Astrocyte (in vitro differentiated cells and primary cell): ENCODE results near the gene C20orf96. TPM values are rescaled to one million over a fixed set of nuclear protein-coding genes. Genes with fewer than 3 reads are reported as not detected.

Source experiments
- DNase-seq: peaks from one replicate; pipeline ENCODE4 v3.0.0-alpha.2; 2010; ENCODE audit warnings: low read depth
- FAIRE-seq: peaks from 2 replicates; lab custom pipeline; 2011; peaks lifted over from hg19 to GRCh38; lab: Jason Lieb, UNC
- H2AFZ ChIP-seq: 2 replicates; pipeline ENCODE4 v1.6.0; 2012; ENCODE audit warnings: low read depth, low read length, inconsistent platforms
- H3K27ac ChIP-seq: 2 replicates; pipeline ENCODE4 v1.5.1; 2011; ENCODE audit warnings: low read depth, low read length, inconsistent platforms
- H3K27me3 ChIP-seq: 2 replicates; pipeline ENCODE4 v1.6.0; 2011; ENCODE audit warnings: low read length, inconsistent platforms; ENCODE audit not compliant: insufficient read depth
- H3K36me3 ChIP-seq: 2 replicates; pipeline ENCODE4 v1.5.1; 2011; ENCODE audit warnings: low read length, inconsistent platforms; ENCODE audit not compliant: insufficient read depth
- H3K4me1 ChIP-seq: 2 replicates; pipeline ENCODE4 v1.5.1; 2011; ENCODE audit warnings: low read length, inconsistent platforms; ENCODE audit not compliant: insufficient read depth
- H3K4me2 ChIP-seq: 2 replicates; pipeline ENCODE4 v1.6.0; 2012; ENCODE audit warnings: low read length, inconsistent platforms
- H3K4me3 ChIP-seq: 2 replicates; pipeline ENCODE4 v1.5.1; 2011; ENCODE audit warnings: low read depth, mild to moderate bottlenecking, low read length, inconsistent platforms; ENCODE audit not compliant: insufficient read depth
- H3K79me2 ChIP-seq: 2 replicates; pipeline ENCODE4 v1.6.0; 2012; ENCODE audit warnings: mild to moderate bottlenecking, low read length, inconsistent platforms; ENCODE audit not compliant: insufficient read depth
- H3K9ac ChIP-seq: 2 replicates; pipeline ENCODE4 v1.6.0; 2012; ENCODE audit warnings: mild to moderate bottlenecking, low read length, inconsistent platforms
- H3K9me3 ChIP-seq: 2 replicates; pipeline ENCODE4 v1.5.1; 2012; ENCODE audit warnings: low read depth, mild to moderate bottlenecking, low read length, inconsistent platforms; ENCODE audit not compliant: insufficient read depth
- H4K20me1 ChIP-seq: 2 replicates; pipeline ENCODE4 v1.6.0; 2012; ENCODE audit warnings: low read length, inconsistent platforms; ENCODE audit not compliant: insufficient read depth
- H3K27ac Mint-ChIP-seq: one replicate; pipeline ENCODE4 v1.8.0; 2021; ENCODE audit warnings: mild to moderate bottlenecking, mixed read lengths; ENCODE audit not compliant: unreplicated experiment
- H3K27me3 Mint-ChIP-seq: one replicate; pipeline ENCODE4 v1.8.0; 2021; ENCODE audit warnings: low read depth, mixed read lengths; ENCODE audit not compliant: unreplicated experiment
- H3K36me3 Mint-ChIP-seq: one replicate; pipeline ENCODE4 v1.8.0; 2021; ENCODE audit warnings: low read depth, mixed read lengths; ENCODE audit not compliant: unreplicated experiment
- H3K4me1 Mint-ChIP-seq: one replicate; pipeline ENCODE4 v1.8.0; 2021; ENCODE audit warnings: low read depth, mixed read lengths; ENCODE audit not compliant: unreplicated experiment
- H3K4me3 Mint-ChIP-seq: one replicate; pipeline ENCODE4 v1.8.0; 2021; ENCODE audit warnings: mild to moderate bottlenecking, moderate library complexity, mixed read lengths; ENCODE audit not compliant: unreplicated experiment
- H3K9me3 Mint-ChIP-seq: one replicate; pipeline ENCODE4 v1.8.0; 2021; ENCODE audit warnings: mild to moderate bottlenecking, mixed read lengths; ENCODE audit not compliant: unreplicated experiment
- CTCF ChIP-seq: IDR thresholded peaks from 2 replicates; pipeline ENCODE4 v1.5.1; 2011; ENCODE audit warnings: low read depth, mild to moderate bottlenecking, inconsistent platforms, low read length, moderate library complexity; ENCODE audit not compliant: insufficient read depth
- EZH2 ChIP-seq: IDR thresholded peaks from 2 replicates; pipeline ENCODE4 v1.6.1; 2012; ENCODE audit warnings: mild to moderate bottlenecking, low read length, inconsistent platforms; ENCODE audit not compliant: insufficient read depth
- total RNA-seq: library from RNA; stranded (reverse); gene quantifications from 2 replicates; pipeline ENCODE4 v1.2.1, GENCODE V29; 2021

C20orf96 gene
- total RNA-seq, 1 donor from 2014 or later: 10.7 TPM

- no peaks in the 10 kb centered on the region for H3K79me2 ChIP-seq
- Mint-ChIP-seq H3K4me3 (no peak overlapping the region), H3K4me1 (no peaks in the 10 kb centered on the region), H3K27ac (no peak overlapping the region), H3K36me3 (no peaks in the 10 kb centered on the region), H3K27me3 (peaks cover 33% of the 10 kb centered on the region), H3K9me3 (no peaks in the 10 kb centered on the region)
- H3K9me3 ChIP-seq: no peaks in the 10 kb centered on the region
- no peak overlapping the region for H3K4me3 ChIP-seq
- TF ChIP-seq CTCF: no peak
- TF ChIP-seq EZH2: no peak
- no peak overlapping the region for H3K9ac ChIP-seq
- no peak overlapping the region for H3K27ac ChIP-seq
- no peaks in the 10 kb centered on the region for H3K4me1 ChIP-seq
- DNase-seq (no peak), FAIRE-seq (no peak)
- no peaks in the 10 kb centered on the region for H4K20me1 ChIP-seq
- no peak overlapping the region for H3K4me2 ChIP-seq
- H3K27me3 ChIP-seq: no peaks in the 10 kb centered on the region
- no peaks in the 10 kb centered on the region for H3K36me3 ChIP-seq
- H2AFZ ChIP-seq: no peak overlapping the region
These were observed 37.7 kb downstream of the C20orf96 start for GRCh38 chr20:252801-253200.

- TF ChIP-seq EZH2: no peak
- Histone ChIP-seq H4K20me1 (no peaks in the 10 kb centered on the region), H2AFZ (no peak overlapping the region), H3K4me3 (no peak overlapping the region), H3K4me2 (no peak overlapping the region), H3K27ac (no peak overlapping the region), H3K4me1 (no peaks in the 10 kb centered on the region), H3K79me2 (no peaks in the 10 kb centered on the region), H3K27me3 (no peaks in the 10 kb centered on the region), H3K36me3 (no peaks in the 10 kb centered on the region), H3K9me3 (no peaks in the 10 kb centered on the region), H3K9ac (no peak overlapping the region)
- no peaks in the 10 kb centered on the region for H3K9me3 Mint-ChIP-seq
- no peak overlapping the region for H3K27ac Mint-ChIP-seq
- peaks cover 22% of the 10 kb centered on the region for H3K27me3 Mint-ChIP-seq
- no peak for FAIRE-seq
- no peak for DNase-seq
- no peaks in the 10 kb centered on the region for H3K36me3 Mint-ChIP-seq
- no peaks in the 10 kb centered on the region for H3K4me1 Mint-ChIP-seq
- H3K4me3 Mint-ChIP-seq: no peak overlapping the region
These were observed 39.2 kb downstream of the C20orf96 start for GRCh38 chr20:251354-251753.

- Histone ChIP-seq H3K36me3 (no peaks in the 10 kb centered on the region), H4K20me1 (no peaks in the 10 kb centered on the region), H3K9me3 (no peaks in the 10 kb centered on the region), H3K4me1 (no peaks in the 10 kb centered on the region), H3K79me2 (no peaks in the 10 kb centered on the region), H3K9ac (no peak overlapping the region), H3K27me3 (peaks cover 3% of the 10 kb centered on the region), H3K27ac (no peak overlapping the region), H2AFZ (no peak overlapping the region), H3K4me2 (no peak overlapping the region), H3K4me3 (no peak overlapping the region)
- Mint-ChIP-seq H3K27me3 (peaks cover 38% of the 10 kb centered on the region), H3K4me1 (no peaks in the 10 kb centered on the region), H3K9me3 (no peaks in the 10 kb centered on the region), H3K27ac (no peak overlapping the region), H3K36me3 (no peaks in the 10 kb centered on the region), H3K4me3 (no peak overlapping the region)
- DNase-seq (no peak), FAIRE-seq (no peak)
- no peak for TF ChIP-seq EZH2
- TF ChIP-seq CTCF: no peak
These were observed 47.6 kb downstream of the C20orf96 start for GRCh38 chr20:242905-243304.
